Stimulated activated CD4-positive, alpha-beta T cell treated with anti-CD3 and anti-CD28 coated beads, Interleukin-1b, Interleukin-23, amount 100 ng/mL, for 4 hours (primary cell): ENCODE results near the gene TBX10.
A peak's percentile ranks its signal among the peaks of the same experiment; 100 is the strongest.
"Not testable (repeated sequence)": the region's sequence is repeated elsewhere in the genome, so short reads cannot be mapped to it uniquely, and the experiment has no call there.

Source experiments
- DNase-seq, 2 donors: peaks; one replicate each; pipeline ENCODE4 v3.0.0-alpha.2; 2020; ENCODE audit warnings: low read depth in 2 of 2

TBX10 gene

DNA sequence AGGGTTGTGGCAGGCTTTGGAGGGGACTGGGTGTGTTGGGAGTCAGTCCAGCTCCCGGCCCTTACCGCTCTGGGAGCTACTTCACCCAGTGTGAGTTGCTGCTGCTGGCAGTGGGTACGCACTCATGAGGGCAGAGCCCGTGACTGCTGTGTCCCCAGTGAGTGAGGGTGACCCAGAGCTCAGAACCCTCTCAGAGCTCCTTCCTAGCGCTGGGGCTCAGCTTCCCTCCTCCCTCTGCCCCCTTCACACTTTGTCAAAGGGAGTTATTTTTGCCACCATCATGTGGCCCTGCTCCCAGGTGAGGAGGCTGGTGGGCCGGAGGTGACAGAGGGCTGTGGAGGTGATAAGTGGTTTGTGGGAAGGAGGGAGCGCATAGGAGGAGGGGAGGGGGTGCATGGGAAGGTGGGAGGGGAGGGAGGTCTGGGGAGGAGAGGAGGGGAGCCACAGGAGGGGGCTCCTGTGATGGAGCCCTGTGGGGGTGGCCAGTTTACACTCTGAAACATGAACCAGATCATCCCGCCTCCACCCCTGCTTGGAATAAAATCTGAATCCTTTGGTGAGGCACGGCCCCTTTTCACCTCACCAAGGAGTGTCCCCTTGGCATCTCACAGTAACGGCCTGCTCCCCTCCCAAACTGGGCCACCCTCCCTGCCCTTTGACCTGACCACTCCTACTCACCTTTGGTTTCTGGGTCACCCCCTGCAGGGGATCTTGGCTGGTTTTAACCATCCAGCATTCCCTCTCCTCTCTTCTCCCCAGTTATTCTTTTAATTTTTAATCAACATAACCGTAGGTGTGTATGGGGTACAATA lies 22.9 kb downstream of the TBX10 start:
- DNase-seq, result no peak

DNA sequence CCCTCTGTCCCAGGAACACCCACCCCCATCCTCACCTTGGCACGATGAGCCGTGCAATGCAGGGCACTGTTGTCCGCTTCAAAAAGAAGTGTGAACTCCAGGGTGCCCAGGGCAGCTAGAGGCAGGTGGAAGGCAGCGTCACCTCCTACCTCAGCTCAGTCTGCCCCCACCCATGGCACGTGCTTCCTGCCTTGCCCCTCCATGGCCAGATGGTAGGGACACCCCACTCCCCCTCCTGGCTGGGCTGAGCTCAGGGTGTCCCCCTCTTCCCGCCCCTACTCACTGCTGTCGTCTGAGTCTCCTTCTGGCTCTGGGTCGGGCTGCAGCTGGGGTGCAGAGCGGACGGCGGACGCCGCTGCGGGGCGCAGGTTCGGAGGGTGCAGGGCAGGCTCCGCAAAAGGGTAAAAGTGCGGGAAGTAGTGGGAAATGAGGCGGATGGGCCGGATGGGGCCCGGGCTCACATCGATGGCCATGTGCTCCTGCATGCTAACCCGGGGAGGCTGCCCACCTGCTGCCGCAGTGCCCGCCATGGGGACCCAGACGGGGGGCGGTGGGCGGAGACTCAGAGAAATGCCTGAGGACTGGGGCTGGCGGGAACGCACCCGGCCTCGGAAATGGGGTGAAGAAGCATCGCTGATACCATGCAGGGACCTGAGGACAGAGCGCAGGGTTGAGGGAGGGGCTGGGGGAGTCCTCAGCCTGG lies 23.7 kb downstream of the TBX10 start:
- no peak for DNase-seq

DNA sequence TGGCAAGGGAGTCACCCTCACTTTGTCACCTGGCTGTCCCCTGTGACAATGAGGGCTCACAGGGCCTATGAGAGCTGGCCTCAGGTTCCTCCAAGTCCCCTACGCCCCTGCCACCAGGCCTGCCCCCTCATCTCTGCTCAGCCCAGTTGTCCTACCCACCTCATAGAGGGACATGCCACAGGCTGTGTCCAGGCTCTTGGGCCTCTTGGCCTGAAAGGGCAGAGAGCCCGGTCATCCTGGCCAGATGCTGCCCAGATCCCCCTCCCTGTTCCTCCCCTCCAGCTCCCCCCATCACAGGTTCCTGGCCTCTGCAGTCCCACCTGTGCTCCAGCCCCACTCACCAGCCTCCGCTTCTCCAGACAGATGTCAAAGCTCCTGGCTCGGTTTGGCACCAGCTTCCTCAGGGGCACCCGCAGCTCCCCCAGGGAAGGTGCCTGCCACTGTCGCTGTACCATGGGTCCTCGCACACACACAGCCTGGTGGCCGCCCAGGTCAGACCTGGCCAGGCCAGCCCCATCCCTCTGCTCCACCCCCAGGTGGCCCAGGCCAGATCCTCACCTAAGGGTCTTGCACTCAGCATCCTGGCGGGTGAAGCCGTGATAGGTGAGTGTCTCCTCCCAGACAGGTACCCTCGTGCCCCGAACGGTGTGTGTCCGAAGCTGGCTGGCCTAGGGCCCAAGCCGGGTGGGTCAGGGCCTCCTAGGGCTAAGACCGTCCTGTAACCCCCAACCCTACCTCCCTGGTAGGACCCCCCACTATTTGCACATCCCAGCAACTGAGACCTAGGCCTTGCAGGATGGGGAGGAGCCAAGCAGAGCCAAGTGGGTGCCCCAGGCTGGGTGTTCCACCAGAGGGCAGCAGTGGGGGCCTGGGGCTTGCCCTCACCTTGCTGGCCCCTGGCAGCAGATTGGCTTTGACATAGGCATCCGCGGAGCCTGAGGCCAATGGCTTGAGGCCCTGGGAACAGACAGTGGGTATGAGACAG lies 24.5 kb downstream of the TBX10 start:
- peak; percentile 29 to 45 for DNase-seq

GRCh38 chr11:67613960-67614715 lies 25.4 kb downstream of the TBX10 start:
- DNase-seq, result peak; percentile 68 to 70

- DNase-seq, result no peak
These were observed 26.1 kb downstream of the TBX10 start for GRCh38 chr11:67613313-67613959.

DNA sequence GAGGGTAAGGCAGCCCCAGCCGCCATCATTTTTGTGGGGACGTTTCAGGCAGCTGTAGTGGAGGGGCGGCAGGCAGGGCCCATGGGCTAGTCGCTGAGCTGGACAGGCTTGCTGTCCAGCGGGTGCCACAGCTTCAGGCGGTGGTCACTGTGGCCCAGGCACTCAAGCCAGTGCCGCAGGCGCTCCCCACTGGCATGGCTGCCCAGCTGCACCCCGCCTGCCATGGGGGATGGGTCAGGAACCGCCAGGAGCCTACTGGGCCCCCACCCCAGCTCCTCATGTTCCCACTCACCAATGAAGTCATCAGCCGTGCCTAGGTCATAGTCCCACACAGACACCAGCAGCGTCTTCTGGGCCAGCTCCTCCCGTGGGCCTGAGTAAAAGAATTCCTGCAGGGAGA lies 26.8 kb downstream of the TBX10 start:
- DNase-seq, result no peak

- DNase-seq, result no peak
These were observed 27.6 kb downstream of the TBX10 start for GRCh38 chr11:67611704-67612587.

DNA sequence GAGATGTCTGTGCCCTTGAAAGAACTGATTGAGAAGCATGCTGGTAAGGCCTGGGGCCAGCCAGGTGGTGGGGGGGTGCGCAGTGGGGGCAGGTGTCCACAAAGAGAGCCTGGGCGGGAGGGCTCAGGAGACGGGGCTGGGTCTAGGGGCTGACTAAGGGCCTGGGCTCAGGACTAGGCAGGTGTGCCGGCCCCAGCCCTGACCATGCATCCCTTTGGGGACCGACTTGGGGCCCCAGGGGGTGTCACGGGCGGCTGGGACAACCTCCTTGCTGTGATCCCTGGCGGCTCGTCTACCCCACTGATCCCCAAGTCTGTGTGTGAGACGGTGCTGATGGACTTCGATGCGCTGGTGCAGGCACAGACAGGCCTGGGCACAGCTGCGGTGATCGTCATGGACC lies 28.4 kb downstream of the TBX10 start:
- no peak for DNase-seq

- no peak for DNase-seq
These were observed 29.2 kb downstream of the TBX10 start for GRCh38 chr11:67610302-67610868.

DNA sequence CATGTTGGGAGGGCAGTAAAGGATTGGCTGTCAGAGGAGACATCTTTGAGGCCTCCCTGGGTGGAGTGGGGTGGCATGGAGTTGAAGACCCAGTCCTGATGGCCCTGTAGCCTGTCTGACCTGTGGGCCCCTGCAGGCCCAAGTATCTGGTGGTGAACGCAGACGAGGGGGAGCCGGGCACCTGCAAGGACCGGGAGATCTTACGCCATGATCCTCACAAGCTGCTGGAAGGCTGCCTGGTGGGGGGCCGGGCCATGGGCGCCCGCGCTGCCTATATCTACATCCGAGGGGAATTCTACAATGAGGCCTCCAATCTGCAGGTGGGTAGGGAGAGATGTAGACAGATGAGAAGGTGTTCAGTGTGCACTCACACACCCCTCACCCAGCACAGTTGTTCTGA lies 30.2 kb downstream of the TBX10 start:
- DNase-seq, result no peak

- DNase-seq, result no peak
These were observed 31.1 kb downstream of the TBX10 start for GRCh38 chr11:67608486-67608885.

DNA sequence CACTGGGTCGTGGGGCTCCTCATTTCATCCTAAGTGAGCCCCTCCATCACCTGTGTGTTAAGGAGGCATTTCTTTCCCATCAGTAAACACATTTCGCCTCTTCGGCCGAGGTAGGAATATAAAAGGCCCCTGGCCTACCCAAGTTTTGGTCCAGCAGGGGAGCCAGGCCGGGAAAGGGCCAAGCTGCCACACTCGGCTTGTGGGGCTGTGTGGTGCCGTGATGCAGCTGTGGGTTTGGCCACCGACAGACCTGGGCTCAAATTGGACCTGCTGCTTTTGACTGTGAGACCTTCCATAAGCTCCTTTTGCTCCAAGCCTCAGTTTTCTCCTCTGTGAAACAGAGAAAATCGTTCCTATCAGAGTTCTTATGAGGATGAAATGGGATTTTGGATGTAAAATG lies 32.1 kb downstream of the TBX10 start:
- DNase-seq, result no peak

DNA sequence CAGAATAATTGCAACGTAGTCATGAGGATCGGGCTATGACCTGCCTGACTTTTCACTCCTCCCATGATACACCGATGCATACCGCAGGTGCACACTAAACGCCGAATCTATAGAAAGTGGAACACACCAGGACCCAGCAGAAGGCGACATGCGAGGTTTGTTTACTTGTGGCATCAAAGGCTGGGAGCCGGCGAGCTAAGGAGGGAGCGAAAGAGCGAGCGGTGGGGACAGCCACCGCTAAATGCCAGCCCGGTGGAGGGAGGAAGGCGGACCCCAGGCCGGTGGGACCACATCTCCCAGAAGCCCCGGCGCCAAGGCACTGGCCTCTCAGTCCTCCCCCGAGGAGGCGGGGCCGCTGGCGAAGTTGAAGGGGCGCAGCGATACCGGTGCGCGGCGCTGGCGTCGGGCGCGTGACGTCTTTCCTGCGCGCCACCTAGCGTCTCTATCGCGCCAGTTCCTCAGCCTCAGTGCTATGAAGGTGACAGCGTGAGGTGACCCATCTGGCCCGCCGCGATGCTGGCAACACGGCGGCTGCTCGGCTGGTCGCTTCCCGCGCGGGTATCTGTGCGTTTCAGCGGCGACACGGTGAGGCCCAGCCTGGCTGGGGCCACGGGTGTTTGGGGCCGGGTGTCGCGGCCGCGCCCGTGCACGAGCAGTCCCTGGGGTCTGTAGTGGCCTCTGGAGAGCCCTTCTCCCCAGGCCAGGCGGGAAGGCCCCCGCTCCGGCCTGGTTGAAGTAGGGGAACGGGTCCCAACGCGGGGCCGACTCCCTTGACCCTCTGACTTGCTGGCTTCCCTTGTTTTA lies 32.9 kb downstream of the TBX10 start, which contains the start of gene NDUFV1:
Gene NDUFV1, plus strand, starts transcription at position 445 of the 804 bp plus-strand sequence. Its CDS starts 69 bp downstream, at position 514.
- DNase-seq, result peak; percentile 92 to 96

GRCh38 chr11:67606093-67606491 lies 33.5 kb downstream of the TBX10 start:
- DNase-seq, result no peak

GRCh38 chr11:67605231-67606011 lies 34.1 kb downstream of the TBX10 start:
- DNase-seq, result no peak

- no peak for DNase-seq
These were observed 34.7 kb downstream of the TBX10 start for GRCh38 chr11:67604815-67605214.

- DNase-seq, result not testable (repeated sequence)
These were observed 35.4 kb downstream of the TBX10 start for GRCh38 chr11:67604119-67604518.

- no peak for DNase-seq
These were observed 38.5 kb downstream of the TBX10 start for GRCh38 chr11:67601098-67601497.
